Measurements from ENCODE around the gene BIN1. TPM values are rescaled to one million over a fixed set of nuclear protein-coding genes. Genes with fewer than 3 reads are reported as not detected.

BIN1 gene
- total and polyA plus RNA-seq, 2 of the 4 experiments (the other 2 are of a cell fraction), result 18.1 to 25.7 TPM

- H3K56ac ChIP-seq (ENCODE audit: extremely low read depth, insufficient read depth, low read length), result no peak overlapping the region
- no peaks in the 10 kb centered on the region for H3K36me3 ChIP-seq (ENCODE audit: control insufficient read depth, insufficient read depth, low read length)
- H3K4ac ChIP-seq (ENCODE audit: low read depth, low read length), result peak overlapping the region; percentile 29; the same call in 1 of the 2 replicates
- no peak overlapping the region for H3K4me2 ChIP-seq (ENCODE audit: low read depth, low read length)
- no peak overlapping the region for H3K23ac ChIP-seq (ENCODE audit: low read depth, low read length)
- peak overlapping the region; percentile 70 for H2AFZ ChIP-seq (replicated peaks; ENCODE audit: low read length, poor library complexity)
- no peak overlapping the region for H4K5ac ChIP-seq (ENCODE audit: low read depth, low read length)
- H3K14ac ChIP-seq (replicated peaks; ENCODE audit: low read depth, low read length), result peak overlapping the region; percentile 52; the same call in 1 of the 2 replicates
- H2BK15ac ChIP-seq (ENCODE audit: low read depth, low read length), result no peak overlapping the region; the same call in 2 of the 3 replicates
- H3K4me3 ChIP-seq (ENCODE audit: insufficient read depth, low read depth, low read length), result no peak overlapping the region
- no peak overlapping the region for H2BK120ac ChIP-seq (ENCODE audit: low read depth, low read length)
- H2AK9ac ChIP-seq (replicated peaks; ENCODE audit: low read depth, low read length, poor library complexity), result no peak overlapping the region
- no peak overlapping the region for H3K27ac ChIP-seq (ENCODE audit: insufficient read depth, low read length)
- H3K18ac ChIP-seq (ENCODE audit: low read depth, low read length), result no peak overlapping the region
- no peak overlapping the region for H3K9ac ChIP-seq (ENCODE audit: low read depth, low read length)
- no peak for TF ChIP-seq MAZ (IDR thresholded peaks at IDR 0.05; ENCODE audit: borderline replicate concordance, low read depth, low read length)
- TF ChIP-seq MXI1 (IDR thresholded peaks at IDR 0.05; ENCODE audit: borderline replicate concordance, low read depth, low read length), result no peak
- no peak for TF ChIP-seq CHD1 (IDR thresholded peaks at IDR 0.05; ENCODE audit: low read depth, low read length)
- TF ChIP-seq CEBPB (IDR thresholded peaks at IDR 0.05; ENCODE audit: low read depth, low read length), result no peak
- no peaks in the 10 kb centered on the region for H3K9me3 ChIP-seq (ENCODE audit: control insufficient read depth, insufficient read depth, low read length)
- in situ Hi-C loops (cut with MboI; ENCODE audit: low sequenced_read_pairs), result no loop called here
- H2BK20ac ChIP-seq (ENCODE audit: low read depth, low read length), result no peak overlapping the region
- dilution Hi-C loops (cut with HindIII; ENCODE audit: low sequenced_read_pairs, unreplicated experiment), result no loop called here
- H4K20me1 ChIP-seq (ENCODE audit: insufficient read depth, low read length), result peaks cover 51% of the 10 kb centered on the region
- H3K9me1 ChIP-seq (ENCODE audit: insufficient read depth, low read length), result peaks cover 18% of the 10 kb centered on the region
- H3K27me3 ChIP-seq (ENCODE audit: control insufficient read depth, insufficient read depth, low read length), result no peaks in the 10 kb centered on the region
- H2AK5ac ChIP-seq (ENCODE audit: low read depth, low read length), result peak overlapping the region; percentile 11; the same call in 1 of the 2 replicates
- no peak overlapping the region; the same call in 1 of the 2 replicates for H4K91ac ChIP-seq (ENCODE audit: insufficient read depth, low read depth, low read length)
- peaks cover 19% of the 10 kb centered on the region for H3K4me1 ChIP-seq (ENCODE audit: control insufficient read depth, insufficient read depth, low read length)
- no peak for ATAC-seq (ENCODE audit: low read depth)
- peaks cover 14 to 81% of the 10 kb centered on the region in 2 experiments for H3K79me1 ChIP-seq (ENCODE audit: low read depth in 1 of 2, low read length in 2 of 2)
- DNase-seq, result no peak
- H4K8ac ChIP-seq (ENCODE audit: low read depth in 2 of 2, low read length in 2 of 2), result no peak overlapping the region
- POLR2A ChIA-PET (ENCODE audit: unreplicated experiment), result interaction anchor here (0.6 kb wide), 1 partner anchor 19 kb away, joined by 8 read pairs; no protein-coding TSS in a partner anchor
- intact Hi-C loops (cut with micrococcal nuclease), result no loop called here
- no TSS peak for BruUV-seq (replicated peaks)
- WGBS, 2 experiments (ENCODE audit: extremely low coverage in 2 of 2, insufficient read length in 1 of 2), result 100% methylated on average over 2 of the region's 6 CpGs; no CpG with 5 or more reads in 1 of the 2 experiments
- H2BK5ac ChIP-seq (ENCODE audit: low read depth, low read length, poor library complexity, severe bottlenecking), result no peak overlapping the region
- CTCF ChIA-PET, result interaction anchor here (1.1 kb wide), 1 partner anchor 50 kb away, joined by 3 read pairs; no protein-coding TSS in a partner anchor
Measured at GRCh38 chr2:127101048-127101611, 5.8 kb downstream of the BIN1 start.

Measured in IMR-90 (cell line).